Bone marrow (tissue), 2 donors: Measurements from ENCODE around the gene PODN.

ENCODE experiments used
- DNase-seq, 2 donors: peaks; one replicate each; lab custom pipeline; 2025; lab: John Stamatoyannopoulos, UW

PODN gene

DNA sequence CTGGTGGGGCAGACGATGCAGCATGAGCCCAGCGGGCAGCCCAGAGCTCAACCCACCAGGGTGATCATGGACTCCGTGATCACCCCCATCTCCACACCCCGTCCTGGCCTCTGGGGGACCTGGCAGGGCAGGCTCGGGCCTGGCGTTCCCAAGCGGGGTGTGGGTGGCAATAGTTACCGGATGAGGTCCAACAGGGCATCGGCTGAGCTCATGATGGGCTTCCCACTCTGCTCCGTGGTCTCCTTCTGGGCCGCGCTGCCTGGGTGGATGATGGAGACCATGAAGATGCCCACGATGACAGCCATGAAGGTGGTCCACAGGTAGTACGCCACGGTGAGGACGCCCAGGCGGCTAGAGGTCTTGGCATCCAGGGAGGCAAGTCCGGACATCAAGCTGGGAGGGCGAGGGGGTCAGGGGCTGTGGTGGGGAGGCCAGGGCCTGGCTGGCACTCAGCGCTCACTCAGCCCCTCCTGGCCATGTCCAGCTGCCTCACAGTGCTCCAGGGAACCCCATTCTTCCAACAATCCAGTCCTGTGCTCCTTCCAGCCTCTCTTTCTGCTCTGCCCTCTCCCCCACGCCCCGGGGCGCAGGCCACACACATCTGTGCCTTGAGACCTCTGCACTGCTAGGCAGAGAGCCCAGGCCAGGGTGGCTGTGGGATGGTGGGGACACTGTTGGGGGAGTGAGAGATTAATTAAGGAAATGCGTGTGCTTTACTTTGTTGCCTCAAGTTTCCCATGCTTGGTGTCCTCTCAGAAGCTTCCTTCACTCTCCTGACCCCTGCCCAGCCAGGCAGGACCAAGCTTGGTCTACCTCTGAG lies 52.8 kb downstream of the PODN start:
- DNase-seq = no peak

- no peak for DNase-seq
Observed at GRCh38 chr1:53115403-53116306, 53.6 kb downstream of the PODN start.

GRCh38 chr1:53116307-53116810 lies 54.3 kb downstream of the PODN start:
- no peak for DNase-seq

DNA sequence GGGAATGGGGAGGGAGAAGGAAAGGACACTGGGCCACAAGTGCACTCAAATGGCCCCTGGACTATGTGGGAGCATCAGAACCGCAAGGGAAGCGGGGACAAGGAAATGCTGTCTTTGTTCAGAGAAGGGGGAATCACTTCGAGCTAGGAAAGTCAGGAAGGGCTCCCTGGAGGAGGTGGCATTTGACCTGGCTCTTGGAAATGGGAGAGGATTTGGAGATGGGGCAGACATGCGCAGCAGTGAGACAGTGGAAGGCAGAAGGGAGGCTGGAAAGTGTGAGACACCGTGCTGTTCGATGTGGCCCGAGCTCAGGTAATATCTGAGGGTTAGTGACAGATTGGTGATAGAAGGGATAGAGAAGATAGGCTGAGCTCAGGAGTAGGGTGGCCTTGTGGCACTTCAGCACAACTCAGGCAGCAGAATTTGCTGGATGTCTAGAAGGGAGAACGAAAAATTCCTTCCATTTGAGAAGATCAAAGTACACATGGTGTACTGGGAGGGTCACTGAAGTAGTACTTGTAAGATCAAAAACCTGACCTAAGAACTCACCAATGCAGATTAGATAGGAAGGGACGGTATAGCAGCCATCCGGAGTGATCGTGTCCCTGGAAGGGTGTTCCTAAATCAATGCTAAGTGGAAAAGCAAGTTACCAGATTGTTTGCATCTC lies 55.1 kb downstream of the PODN start:
- DNase-seq = no peak

- DNase-seq = no peak
Observed at GRCh38 chr1:53117836-53118235, 55.8 kb downstream of the PODN start.

DNA sequence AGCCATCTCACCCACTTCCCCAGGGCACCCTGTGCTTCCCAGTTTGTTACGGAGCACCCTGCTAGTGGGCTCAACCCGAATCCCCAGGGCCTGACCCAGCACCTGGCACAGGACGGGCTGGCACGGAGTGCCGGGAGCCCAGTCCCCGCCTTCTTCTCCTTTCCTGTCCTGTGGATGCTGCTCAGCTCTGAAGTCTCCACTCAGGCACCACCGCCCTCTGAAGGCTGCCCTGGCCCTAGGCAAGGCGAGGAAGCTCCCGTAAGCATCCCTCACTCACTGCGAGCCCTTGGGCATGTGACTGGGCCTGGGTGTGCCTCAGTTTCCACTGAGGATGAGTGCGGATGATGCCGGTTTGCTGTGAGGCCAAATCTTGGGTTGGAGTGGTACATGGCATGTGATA lies 58.6 kb downstream of the PODN start:
- DNase-seq = no peak

- DNase-seq = no peak
Observed at GRCh38 chr1:53121319-53122172, 59.5 kb downstream of the PODN start.

DNA sequence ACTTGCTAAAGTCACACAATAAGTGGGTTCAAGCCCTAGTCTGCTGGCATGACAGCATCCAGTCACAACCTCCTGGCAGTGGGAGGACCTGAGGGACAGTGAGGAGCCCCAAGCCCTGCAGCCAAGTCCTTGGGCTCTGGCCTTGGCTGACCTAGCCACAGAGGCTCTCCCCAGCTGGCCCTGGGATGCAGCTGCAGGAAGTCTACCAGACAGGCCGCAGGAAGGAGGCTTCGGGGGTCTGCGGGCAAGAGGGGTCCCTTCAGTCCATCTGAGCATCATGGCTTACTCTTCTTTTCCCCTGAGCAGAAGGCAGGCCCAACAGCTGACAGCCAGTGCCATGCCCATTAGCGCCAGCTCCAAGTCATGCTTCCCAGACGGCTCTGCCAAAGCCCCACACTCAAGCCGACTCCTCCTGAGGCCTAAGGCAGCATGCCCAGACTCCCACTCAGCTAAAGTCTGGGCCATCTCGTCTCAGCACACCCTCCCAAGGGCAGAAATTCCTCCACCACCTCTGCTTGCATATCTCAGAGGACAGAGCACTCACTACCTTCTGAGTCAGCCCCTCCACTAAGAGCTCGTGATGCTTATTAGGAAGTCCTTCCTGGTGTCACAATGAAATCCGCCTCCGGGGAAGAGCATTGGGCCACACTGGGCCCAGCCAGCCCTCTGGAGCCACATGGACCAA lies 60.3 kb downstream of the PODN start:
- no peak for DNase-seq

DNA sequence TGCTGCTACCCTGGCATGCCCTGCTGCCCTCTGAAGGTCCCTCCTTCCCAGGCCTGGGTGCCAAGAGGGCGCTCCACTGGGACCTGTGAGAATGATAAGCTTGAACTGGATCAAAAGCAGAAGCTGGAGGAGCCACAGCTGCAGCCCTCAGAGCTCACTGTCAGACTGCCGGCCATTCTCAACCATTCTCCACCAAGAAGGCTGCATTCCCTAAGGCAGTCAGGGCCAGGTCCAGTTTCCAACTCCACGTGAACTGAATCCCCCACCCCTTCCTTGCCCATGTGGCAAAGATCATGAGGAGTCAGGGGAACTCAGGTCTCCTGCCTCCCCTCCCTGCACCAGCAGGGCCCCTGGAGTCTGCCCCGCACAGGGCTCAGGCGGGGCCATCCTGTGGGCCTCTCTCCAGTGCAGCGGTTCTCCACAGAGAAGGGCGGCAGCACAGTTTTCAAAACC lies 61.0 kb downstream of the PODN start:
- no peak for DNase-seq

- DNase-seq = no peak
Observed at GRCh38 chr1:53123453-53124140, 61.6 kb downstream of the PODN start.

GRCh38 chr1:53125122-53125521 lies 63.1 kb downstream of the PODN start:
- no peak for DNase-seq

GRCh38 chr1:53125623-53126360 lies 63.8 kb downstream of the PODN start:
- DNase-seq = no peak

DNA sequence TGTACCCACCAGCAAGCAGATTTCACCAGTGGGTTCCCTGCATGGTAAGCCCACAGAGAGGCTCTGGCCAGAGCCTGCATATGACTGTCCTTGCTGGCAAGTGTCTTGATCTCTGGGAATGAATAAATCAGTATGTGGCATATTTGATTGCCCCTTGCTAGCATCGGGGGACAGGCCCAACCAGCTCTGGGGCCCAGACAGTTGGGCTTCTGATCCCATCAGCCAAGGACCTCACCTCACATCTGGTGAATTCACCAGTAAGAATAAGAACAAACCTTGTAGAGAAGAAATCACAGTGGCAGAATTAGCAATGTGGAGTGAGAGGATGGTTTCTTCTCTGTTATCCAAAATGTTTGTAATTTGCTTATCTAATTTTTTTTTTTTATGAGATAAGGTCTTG lies 64.5 kb downstream of the PODN start:
- no peak for DNase-seq

- no peak for DNase-seq
Observed at GRCh38 chr1:53127546-53127945, 65.5 kb downstream of the PODN start.

- no peak for DNase-seq
Observed at GRCh38 chr1:53128401-53128800, 66.4 kb downstream of the PODN start.

- DNase-seq = no peak
Observed at GRCh38 chr1:53129891-53130597, 68.0 kb downstream of the PODN start.

GRCh38 chr1:53130598-53130877 lies 68.5 kb downstream of the PODN start:
- DNase-seq = no peak

GRCh38 chr1:53130878-53131589 lies 69.0 kb downstream of the PODN start:
- DNase-seq = no peak
